SK-N-SH (cell line): ENCODE data around the gene DIS3L2. TPM values are rescaled to one million over a fixed set of nuclear protein-coding genes. Genes with fewer than 3 reads are reported as not detected.

Experiments used
- CTCF ChIA-PET: fragments of 300-600, 350-600 bp; formaldehyde crosslinking; extraction: SDS; loops from one replicate; lab custom pipeline; 2021; lab: Yijun Ruan, JAX
- POLR2A ChIA-PET: fragments of 350-600 bp; sonication (Branson Sonifier 250); formaldehyde crosslinking; extraction: SDS; loops from one replicate; lab custom pipeline; 2020; ENCODE audit warnings: antibody characterized with exemption, inconsistent platforms; lab: Yijun Ruan, JAX
- DNase-seq: peaks from one replicate; pipeline ENCODE4 v3.0.0; 2012
- H2AFZ ChIP-seq: fragments of 200-600 bp; sonication (generic); 2 replicates; pipeline ENCODE4 v1.8.1; 2016; ENCODE audit warnings: antibody characterized with exemption, mild to moderate bottlenecking, low read depth
- H3F3A ChIP-seq: fragments of 200-600 bp; sonication (generic); replicated peaks from 2 replicates; pipeline ENCODE3; 2016; ENCODE audit warnings: antibody characterized with exemption, mild to moderate bottlenecking; ENCODE audit not compliant: insufficient read depth
- H3K27ac ChIP-seq, 2 experiments: fragments of 200-500 bp in 1 of 2; fragments of 200-600 bp in 1 of 2; sonication (Bioruptor generic) in 1 of 2; sonication (generic), shearing (Covaris generic) in 1 of 2; 2 replicates each; pipeline versions ENCODE4 v1.5.1 to v1.6.1; 2014 to 2016; ENCODE audit warnings: low read depth in 2 of 2, inconsistent platforms in 1 of 2, low read length in 1 of 2, mild to moderate bottlenecking in 1 of 2, mixed read lengths in 1 of 2
- H3K27me3 ChIP-seq: fragments of 200-600 bp; sonication (generic), shearing (Covaris generic); 2 replicates; pipeline ENCODE4 v1.6.1; 2016; ENCODE audit warnings: mixed run types; ENCODE audit not compliant: insufficient read depth
- H3K36me3 ChIP-seq, 2 experiments: fragments of 200-500 bp in 1 of 2; fragments of 200-600 bp in 1 of 2; sonication (Bioruptor generic) in 1 of 2; sonication (generic) in 1 of 2; replicated peaks in 1 of 2; 2 replicates each; pipeline versions ENCODE3 to v1.5.1; 2014 to 2016; ENCODE audit warnings: low read length in 1 of 2, mild to moderate bottlenecking in 1 of 2; ENCODE audit not compliant: insufficient read depth in 2 of 2, control insufficient read depth in 1 of 2
- H3K4me1 ChIP-seq, 2 experiments: fragments of 200-500 bp in 1 of 2; fragments of 200-600 bp in 1 of 2; sonication (Bioruptor generic) in 1 of 2; sonication (generic), shearing (Covaris generic) in 1 of 2; 2 replicates each; pipeline versions ENCODE4 v1.5.1 to v1.6.1; 2014 to 2016; ENCODE audit warnings: low read depth in 1 of 2, low read length in 1 of 2, mixed run types in 1 of 2; ENCODE audit not compliant: insufficient read depth in 2 of 2, control insufficient read depth in 1 of 2
- H3K4me2 ChIP-seq: fragments of 200-600 bp; sonication (generic), shearing (Covaris generic); 2 replicates; pipeline ENCODE4 v1.6.1; 2017; ENCODE audit warnings: mixed run types
- H3K4me3 ChIP-seq, 2 experiments: fragments of 200-500 bp in 1 of 2; fragments of 200-600 bp in 1 of 2; sonication (Bioruptor generic) in 1 of 2; sonication (generic), shearing (Covaris generic) in 1 of 2; 2 replicates each; pipeline versions ENCODE4 v1.5.1 to v1.8.1; 2014 to 2016; ENCODE audit warnings: low read depth in 2 of 2, inconsistent platforms in 1 of 2, low read length in 1 of 2, mild to moderate bottlenecking in 1 of 2, mixed read lengths in 1 of 2, moderate library complexity in 1 of 2
- H3K79me2 ChIP-seq: fragments of 200-600 bp; sonication (generic); 2 replicates; pipeline ENCODE4 v1.8.1; 2017; ENCODE audit warnings: mild to moderate bottlenecking; ENCODE audit not compliant: insufficient read depth
- H3K9ac ChIP-seq: fragments of 200-600 bp; sonication (generic); 2 replicates; pipeline ENCODE4 v1.6.1; 2017; ENCODE audit warnings: mixed run types
- H3K9me2 ChIP-seq: fragments of 200-600 bp; sonication (generic); 2 replicates; pipeline ENCODE4 v1.6.1; 2017; ENCODE audit warnings: mixed run types
- H3K9me3 ChIP-seq: fragments of 200-600 bp; sonication (generic); 2 replicates; pipeline ENCODE4 v1.6.1; 2017; ENCODE audit warnings: mixed run types, mild to moderate bottlenecking, moderate library complexity
- H4K20me1 ChIP-seq: fragments of 200-600 bp; sonication (generic); 2 replicates; pipeline ENCODE4 v1.6.1; 2017; ENCODE audit warnings: mild to moderate bottlenecking, mixed run types; ENCODE audit not compliant: insufficient read depth
- CHD2 ChIP-seq: fragments of 150-350 bp; IDR thresholded peaks from 2 replicates; pipeline ENCODE4 v1.6.1; 2018; ENCODE audit warnings: low read length; ENCODE audit not compliant: partially characterized antibody
- FOSL2 ChIP-seq: IDR thresholded peaks from 2 replicates; pipeline ENCODE4 v1.4.0; 2012; ENCODE audit warnings: low read depth, mild to moderate bottlenecking, moderate library complexity, borderline replicate concordance
- FOXJ3 ChIP-seq: sonication (generic); formaldehyde crosslinking; IDR thresholded peaks from 2 replicates; pipeline ENCODE4 v1.5.1; 2020; ENCODE audit warnings: mild to moderate bottlenecking, missing genetic modification reagents
- GATA2 ChIP-seq: sonication (generic); formaldehyde crosslinking; IDR thresholded peaks from 2 replicates; pipeline ENCODE4 v1.5.0; 2020; ENCODE audit warnings: mild to moderate bottlenecking, missing genetic modification reagents
- JUND ChIP-seq: IDR thresholded peaks from 2 replicates; pipeline ENCODE4 v1.4.0; 2012
- MEF2A ChIP-seq: IDR thresholded peaks from 2 replicates; pipeline ENCODE4 v1.4.0; 2012; ENCODE audit warnings: low read depth, borderline replicate concordance
- MXI1 ChIP-seq: IDR thresholded peaks from 2 replicates; pipeline ENCODE4 v1.6.1; 2012; ENCODE audit warnings: mild to moderate bottlenecking, low read depth, low read length, improper control_type of control experiment
- NFIC ChIP-seq: IDR thresholded peaks from 2 replicates; pipeline ENCODE4 v1.4.0; 2012; ENCODE audit warnings: borderline replicate concordance
- SMC3 ChIP-seq: IDR thresholded peaks from 2 replicates; pipeline ENCODE4 v1.6.1; 2012; ENCODE audit warnings: low read depth, low read length, improper control_type of control experiment
- TAF1 ChIP-seq: IDR thresholded peaks from 2 replicates; pipeline ENCODE4 v1.6.1; 2012; ENCODE audit warnings: low read depth, mild to moderate bottlenecking, low read length, moderate library complexity, borderline replicate concordance
- TEAD4 ChIP-seq: IDR thresholded peaks from 2 replicates; pipeline ENCODE4 v1.4.0; 2012; ENCODE audit warnings: mild to moderate bottlenecking, borderline replicate concordance; ENCODE audit not compliant: insufficient read depth
- YY1 ChIP-seq: IDR thresholded peaks from 2 replicates; pipeline ENCODE4 v1.4.0; 2012; ENCODE audit warnings: low read depth, mild to moderate bottlenecking
- ZBTB33 ChIP-seq: IDR thresholded peaks from 2 replicates; pipeline ENCODE4 v1.4.0; 2012; ENCODE audit warnings: low read depth, borderline replicate concordance
- WGBS: methylation state at CpG from one replicate; pipeline ENCODE4 v1.1.6; 2017; ENCODE audit warnings: low lambda C conversion rate; 5-methylcytosine and 5-hydroxymethylcytosine counted together
- polyA plus RNA-seq, 3 experiments: library from polyadenylated mRNA; depleted of rRNA; stranded (reverse); fragments of >200 nt; gene quantifications; 2 replicates each; pipeline ENCODE4 v1.2.3, GENCODE V29; 2012
- TF ChIP-seq, protein P1 (sequence below): fragments of 150-350 bp; IDR thresholded peaks from 2 replicates; pipeline ENCODE4 v1.6.1; 2017; ENCODE audit warnings: antibody characterized with exemption, low read length, low read depth, borderline replicate concordance
- TF ChIP-seq, protein P2 (sequence below): IDR thresholded peaks from 2 replicates; pipeline ENCODE4; 2012
- TF ChIP-seq, protein P3 (sequence below): IDR thresholded peaks from 2 replicates; pipeline ENCODE4 v1.4.0; 2012; ENCODE audit warnings: low read depth, borderline replicate concordance

Gene DIS3L2
- polyA plus RNA-seq, 1 of the 3 experiments (the other 2 are of a cell fraction), result 17.9 TPM

DNA sequence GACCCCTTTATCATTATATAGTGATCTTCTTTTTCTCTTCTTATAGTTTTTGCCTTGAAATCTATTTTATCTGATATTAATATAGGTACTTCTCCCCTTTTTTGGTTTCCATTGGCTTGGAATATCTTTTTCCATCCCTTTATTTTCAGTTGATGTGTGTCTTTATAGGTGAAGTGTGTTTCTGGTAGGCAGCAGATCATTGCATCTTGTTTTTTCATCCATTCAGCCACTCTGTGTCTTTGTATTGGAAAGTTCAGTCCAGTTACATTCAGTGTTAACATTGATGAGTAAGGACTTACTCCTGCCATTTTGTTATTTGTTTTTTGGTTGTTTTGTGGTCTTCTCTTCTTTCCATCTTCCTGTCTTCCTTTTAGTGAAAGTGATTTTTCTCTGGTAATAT, 133.4 kb downstream of the DIS3L2 start:
- no peak for TF ChIP-seq FOSL2
- TF ChIP-seq, protein P1, sequence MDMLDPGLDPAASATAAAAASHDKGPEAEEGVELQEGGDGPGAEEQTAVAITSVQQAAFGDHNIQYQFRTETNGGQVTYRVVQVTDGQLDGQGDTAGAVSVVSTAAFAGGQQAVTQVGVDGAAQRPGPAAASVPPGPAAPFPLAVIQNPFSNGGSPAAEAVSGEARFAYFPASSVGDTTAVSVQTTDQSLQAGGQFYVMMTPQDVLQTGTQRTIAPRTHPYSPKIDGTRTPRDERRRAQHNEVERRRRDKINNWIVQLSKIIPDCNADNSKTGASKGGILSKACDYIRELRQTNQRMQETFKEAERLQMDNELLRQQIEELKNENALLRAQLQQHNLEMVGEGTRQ, result no peak
- TF ChIP-seq NFIC, result no peak
- no peak for TF ChIP-seq MXI1
- no peak for TF ChIP-seq JUND
- TF ChIP-seq GATA2 (CRISPR knock-in tag), result no peak
- no peak for TF ChIP-seq YY1
- TF ChIP-seq FOXJ3, result no peak
- TF ChIP-seq, protein P2, sequence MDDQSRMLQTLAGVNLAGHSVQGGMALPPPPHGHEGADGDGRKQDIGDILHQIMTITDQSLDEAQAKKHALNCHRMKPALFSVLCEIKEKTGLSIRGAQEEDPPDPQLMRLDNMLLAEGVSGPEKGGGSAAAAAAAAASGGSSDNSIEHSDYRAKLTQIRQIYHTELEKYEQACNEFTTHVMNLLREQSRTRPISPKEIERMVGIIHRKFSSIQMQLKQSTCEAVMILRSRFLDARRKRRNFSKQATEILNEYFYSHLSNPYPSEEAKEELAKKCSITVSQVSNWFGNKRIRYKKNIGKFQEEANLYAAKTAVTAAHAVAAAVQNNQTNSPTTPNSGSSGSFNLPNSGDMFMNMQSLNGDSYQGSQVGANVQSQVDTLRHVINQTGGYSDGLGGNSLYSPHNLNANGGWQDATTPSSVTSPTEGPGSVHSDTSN, result no peak
- TF ChIP-seq SMC3, result no peak
- no peak for TF ChIP-seq TAF1
- TF ChIP-seq CHD2, result no peak
- no peak for TF ChIP-seq MEF2A
- TF ChIP-seq TEAD4, result no peak
- TF ChIP-seq, protein P3, sequence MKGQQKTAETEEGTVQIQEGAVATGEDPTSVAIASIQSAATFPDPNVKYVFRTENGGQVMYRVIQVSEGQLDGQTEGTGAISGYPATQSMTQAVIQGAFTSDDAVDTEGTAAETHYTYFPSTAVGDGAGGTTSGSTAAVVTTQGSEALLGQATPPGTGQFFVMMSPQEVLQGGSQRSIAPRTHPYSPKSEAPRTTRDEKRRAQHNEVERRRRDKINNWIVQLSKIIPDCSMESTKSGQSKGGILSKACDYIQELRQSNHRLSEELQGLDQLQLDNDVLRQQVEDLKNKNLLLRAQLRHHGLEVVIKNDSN, result no peak
- TF ChIP-seq, all 33 proteins: peak for 0
- Histone ChIP-seq H3K27ac (no peak overlapping the region), H3K79me2 (no peaks in the 10 kb centered on the region; the same call in none of the 2 replicates), H3K4me2 (no peak overlapping the region), H3K27me3 (no peaks in the 10 kb centered on the region), H3K9me2 (no peaks in the 10 kb centered on the region), H3K9me3 (0 out of 2 replicates have a peak, but pooled peaks cover 5% of the 10 kb centered on the region), H2AFZ (no peak overlapping the region), H4K20me1 (no peaks in the 10 kb centered on the region), H3K36me3 (peaks cover 0 to 16% of the 10 kb centered on the region in 2 experiments), H3K4me1 (no peaks in the 10 kb centered on the region), H3F3A (no peaks in the 10 kb centered on the region), H3K9ac (no peak overlapping the region), H3K4me3 (no peak overlapping the region)
- POLR2A ChIA-PET, result no interaction called here
- CTCF ChIA-PET, result no interaction called here
- DNase-seq, result no peak

- Histone ChIP-seq H2AFZ (no peak overlapping the region), H4K20me1 (no peaks in the 10 kb centered on the region), H3K9me2 (no peaks in the 10 kb centered on the region), H3K9me3 (0 out of 2 replicates have a peak, but pooled peaks cover 5% of the 10 kb centered on the region), H3F3A (no peaks in the 10 kb centered on the region), H3K27me3 (no peaks in the 10 kb centered on the region), H3K4me2 (no peak overlapping the region), H3K36me3 (peaks cover 0 to 16% of the 10 kb centered on the region in 2 experiments), H3K4me1 (no peaks in the 10 kb centered on the region), H3K79me2 (no peaks in the 10 kb centered on the region; the same call in none of the 2 replicates), H3K27ac (no peak overlapping the region), H3K4me3 (no peak overlapping the region; a peak in 1 of 4 replicates), H3K9ac (no peak overlapping the region)
- no peak for TF ChIP-seq ZBTB33
- TF ChIP-seq, protein P3, result no peak
- WGBS, result 100% methylated on average over 1 of the region's 1 CpG
- CTCF ChIA-PET, result interaction anchor here (0.6 kb wide), 1 partner anchor 47 kb away, joined by 3 read pairs; no protein-coding TSS in a partner anchor
- POLR2A ChIA-PET, result no interaction called here
- DNase-seq, result no peak
Measured at GRCh38 chr2:232097260-232097659, 135.7 kb downstream of the DIS3L2 start.
